WTC11 (cell line): ENCODE results near the gene EHF. TPM values are rescaled to one million over a fixed set of nuclear protein-coding genes. Genes with fewer than 3 reads are reported as not detected.
A peak's percentile ranks its signal among the peaks of the same experiment; 100 is the strongest.

ENCODE experiments used
- ATAC-seq: fragments of 200-7000 bp; cut with Tn5 transposase; 2 replicates; pipeline ENCODE4 v1.10.0; 2021; ENCODE audit warnings: mild to moderate bottlenecking, moderate library complexity
- CTCF ChIA-PET: fragments of 300-600 bp; sonication (Branson Sonifier 250); formaldehyde crosslinking; loops from one replicate; lab custom pipeline; 2021; ENCODE audit warnings: antibody characterized with exemption; lab: Charles Lee
- POLR2A ChIA-PET: fragments of 350-600 bp; sonication (Branson Sonifier 250); formaldehyde crosslinking; loops from one replicate; lab custom pipeline; 2021; ENCODE audit warnings: antibody characterized with exemption; lab: Charles Lee
- DNase-seq: peaks from one replicate; pipeline ENCODE4 v3.0.0; 2021; ENCODE audit warnings: low spot score
- H3K27ac Mint-ChIP-seq: 2 replicates; pipeline ENCODE4 v1.8.0; 2021; ENCODE audit warnings: mixed read lengths
- H3K27me3 Mint-ChIP-seq: 2 replicates; pipeline ENCODE4 v1.8.0; 2021; ENCODE audit warnings: low read depth, mild to moderate bottlenecking, moderate library complexity, mixed read lengths
- H3K36me3 Mint-ChIP-seq: 2 replicates; pipeline ENCODE4 v1.8.0; 2021; ENCODE audit warnings: mixed read lengths
- H3K4me1 Mint-ChIP-seq: 2 replicates; pipeline ENCODE4 v1.8.0; 2022; ENCODE audit warnings: mixed read lengths
- H3K4me3 Mint-ChIP-seq: 2 replicates; pipeline ENCODE4 v1.8.0; 2021; ENCODE audit warnings: mild to moderate bottlenecking, moderate library complexity, mixed read lengths
- H3K9me3 Mint-ChIP-seq: 2 replicates; pipeline ENCODE4 v1.8.0; 2021; ENCODE audit warnings: mixed read lengths
- AR ChIP-seq: fragments of 250-450 bp; sonication (Bioruptor Pico); IDR thresholded peaks from 2 replicates; pipeline ENCODE4 v1.9.0; 2021; ENCODE audit warnings: mild to moderate bottlenecking
- ATF1 ChIP-seq: sonication (generic); formaldehyde crosslinking; IDR thresholded peaks from 2 replicates; pipeline ENCODE4 v1.8.1; 2023; ENCODE audit warnings: mild to moderate bottlenecking, moderate library complexity, missing genetic modification reagents
- ETV6 ChIP-seq: sonication (generic); formaldehyde crosslinking; IDR thresholded peaks from 2 replicates; pipeline ENCODE4 v1.8.1; 2022; ENCODE audit warnings: mild to moderate bottlenecking, missing genetic modification reagents
- HMGXB4 ChIP-seq: sonication (generic); formaldehyde crosslinking; IDR thresholded peaks from 2 replicates; pipeline ENCODE4 v1.8.1; 2023; ENCODE audit warnings: mild to moderate bottlenecking, moderate library complexity, missing genetic modification reagents
- JUN ChIP-seq: sonication (generic); formaldehyde crosslinking; IDR thresholded peaks from 2 replicates; pipeline ENCODE4 v1.8.0; 2023; ENCODE audit warnings: mild to moderate bottlenecking, missing genetic modification reagents
- MYBL2 ChIP-seq: sonication (generic); formaldehyde crosslinking; IDR thresholded peaks from 2 replicates; pipeline ENCODE4 v1.8.1; 2023; ENCODE audit warnings: mild to moderate bottlenecking, moderate library complexity, missing genetic modification reagents
- NFE2L1 ChIP-seq: sonication (generic); formaldehyde crosslinking; IDR thresholded peaks from 2 replicates; pipeline ENCODE4 v1.8.1; 2023; ENCODE audit warnings: missing genetic modification reagents
- NR1H2 ChIP-seq: sonication (generic); formaldehyde crosslinking; IDR thresholded peaks from 2 replicates; pipeline ENCODE4 v1.9.0; 2021; ENCODE audit warnings: mild to moderate bottlenecking, moderate library complexity, missing genetic modification reagents
- PREB ChIP-seq: sonication (generic); formaldehyde crosslinking; IDR thresholded peaks from 2 replicates; pipeline ENCODE4 v1.8.1; 2022; ENCODE audit warnings: mild to moderate bottlenecking, missing genetic modification reagents, moderate library complexity, borderline replicate concordance
- SMAD3 ChIP-seq: sonication (generic); formaldehyde crosslinking; IDR thresholded peaks from 2 replicates; pipeline ENCODE4 v1.8.0; 2022; ENCODE audit warnings: missing genetic modification reagents, mild to moderate bottlenecking, borderline replicate concordance
- SMAD4 ChIP-seq: sonication (generic); formaldehyde crosslinking; IDR thresholded peaks from 2 replicates; pipeline ENCODE4 v1.8.0; 2022; ENCODE audit warnings: mild to moderate bottlenecking, missing genetic modification reagents
- TEAD1 ChIP-seq: sonication (generic); formaldehyde crosslinking; IDR thresholded peaks from 2 replicates; pipeline ENCODE4 v1.8.0; 2022; ENCODE audit warnings: mild to moderate bottlenecking, missing genetic modification reagents
- ZBTB43 ChIP-seq: sonication (generic); formaldehyde crosslinking; IDR thresholded peaks from 2 replicates; pipeline ENCODE4 v1.8.1; 2023; ENCODE audit warnings: mild to moderate bottlenecking, missing genetic modification reagents
- ZNF219 ChIP-seq: sonication (generic); formaldehyde crosslinking; IDR thresholded peaks from 2 replicates; pipeline ENCODE4 v1.8.0; 2023; ENCODE audit warnings: missing genetic modification reagents, mild to moderate bottlenecking, borderline replicate concordance
- ZNF263 ChIP-seq: sonication (generic); formaldehyde crosslinking; IDR thresholded peaks from 2 replicates; pipeline ENCODE4 v1.8.1; 2022; ENCODE audit warnings: low read depth, mild to moderate bottlenecking, moderate library complexity, missing genetic modification reagents
- ZNF396 ChIP-seq: fragments of 250-450 bp; sonication (Bioruptor Pico); IDR thresholded peaks from 2 replicates; pipeline ENCODE4 v1.8.0; 2021; ENCODE audit warnings: mild to moderate bottlenecking, moderate library complexity, borderline replicate concordance
- total RNA-seq: library from RNA; stranded (reverse); gene quantifications from 3 replicates; pipeline ENCODE4 v1.2.3, GENCODE V29; 2021

Gene EHF
- total RNA-seq, 1 experiment from 2014 or later: 0.46 TPM

- POLR2A ChIA-PET: no interaction called here
- ATAC-seq (no peak), DNase-seq (no peak)
- CTCF ChIA-PET: no interaction called here
- Mint-ChIP-seq H3K4me1 (peaks cover 20% of the 10 kb centered on the region), H3K9me3 (no peaks in the 10 kb centered on the region), H3K4me3 (no peak overlapping the region), H3K36me3 (no peaks in the 10 kb centered on the region), H3K27ac (no peak overlapping the region), H3K27me3 (no peaks in the 10 kb centered on the region; the same call in 1 of the 2 replicates)
- TF ChIP-seq SMAD3 (CRISPR knock-in tag): no peak
Measured at GRCh38 chr11:34614344-34615104, 6.4 kb upstream of the EHF start.

- POLR2A ChIA-PET: no interaction called here
- no peak for TF ChIP-seq HMGXB4 (CRISPR knock-in tag)
- no peak for TF ChIP-seq ZNF219 (CRISPR knock-in tag)
- TF ChIP-seq PREB (CRISPR knock-in tag): no peak
- no peaks in the 10 kb centered on the region; the same call in 1 of the 2 replicates for H3K27me3 Mint-ChIP-seq
- H3K4me1 Mint-ChIP-seq: peaks cover 20% of the 10 kb centered on the region
- ATAC-seq: peak; percentile 89
- no peaks in the 10 kb centered on the region for H3K9me3 Mint-ChIP-seq
- no peaks in the 10 kb centered on the region for H3K36me3 Mint-ChIP-seq
- CTCF ChIA-PET: interaction anchor here (1.2 kb wide), 1 partner anchor 30 kb away, joined by 3 read pairs; no protein-coding TSS in a partner anchor
- DNase-seq: no peak
- no peak overlapping the region for H3K4me3 Mint-ChIP-seq
- H3K27ac Mint-ChIP-seq: no peak overlapping the region
Measured at GRCh38 chr11:34616086-34616485, 4.8 kb upstream of the EHF start.

- no peak for DNase-seq
- Mint-ChIP-seq H3K9me3 (no peaks in the 10 kb centered on the region), H3K4me3 (no peak overlapping the region), H3K4me1 (peaks cover 20% of the 10 kb centered on the region), H3K27me3 (no peaks in the 10 kb centered on the region), H3K36me3 (no peaks in the 10 kb centered on the region), H3K27ac (no peak overlapping the region)
- TF ChIP-seq ZBTB43: no peak
- no peak for ATAC-seq
- ChIA-PET POLR2A (no interaction called here), CTCF (no interaction called here)
Measured at GRCh38 chr11:34616830-34617504, 3.9 kb upstream of the EHF start.

GRCh38 chr11:34618406-34618805, 2.5 kb upstream of the EHF start:
- H3K9me3 Mint-ChIP-seq: no peaks in the 10 kb centered on the region
- no peak for TF ChIP-seq ATF1 (CRISPR knock-in tag)
- no peak for TF ChIP-seq ZNF263 (CRISPR knock-in tag)
- no peak for TF ChIP-seq NR1H2 (CRISPR knock-in tag)
- no peak for TF ChIP-seq JUN (CRISPR knock-in tag)
- TF ChIP-seq AR (CRISPR knock-in tag): no peak
- no peak for TF ChIP-seq MYBL2
- TF ChIP-seq TEAD1 (CRISPR knock-in tag): no peak
- TF ChIP-seq ZNF396: no peak
- no peak for TF ChIP-seq ETV6 (CRISPR knock-in tag)
- no peak for TF ChIP-seq NFE2L1 (CRISPR knock-in tag)
- no peak for TF ChIP-seq SMAD4 (CRISPR knock-in tag)
- ATAC-seq (no peak), DNase-seq (no peak)
- ChIA-PET POLR2A (no interaction called here), CTCF (no interaction called here)
- no peak overlapping the region for H3K27ac Mint-ChIP-seq
- no peaks in the 10 kb centered on the region for H3K36me3 Mint-ChIP-seq
- H3K4me1 Mint-ChIP-seq: peaks cover 19% of the 10 kb centered on the region
- no peaks in the 10 kb centered on the region; the same call in 1 of the 2 replicates for H3K27me3 Mint-ChIP-seq
- H3K4me3 Mint-ChIP-seq: no peak overlapping the region
